ENCODE results near the gene ZNF521.

DNA sequence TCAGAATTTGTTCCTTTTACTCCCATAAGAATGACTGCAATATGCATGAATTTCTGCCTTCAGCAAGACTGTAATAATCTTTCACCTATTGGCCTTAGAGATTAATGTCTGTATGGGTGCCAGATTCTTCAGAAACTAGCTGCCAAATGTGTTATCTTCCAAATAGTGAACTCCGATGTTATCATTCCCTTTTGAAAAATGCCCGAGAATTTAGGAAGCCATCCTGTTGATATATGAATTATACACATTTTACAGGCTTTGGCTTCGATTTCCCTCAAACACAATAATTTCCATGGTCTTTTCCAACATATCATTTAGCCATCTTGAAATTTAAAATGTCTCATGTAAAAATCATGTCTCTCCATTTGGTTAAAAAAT lies 101.5 kb downstream of the ZNF521 start:
- TF ChIP-seq, protein P1, sequence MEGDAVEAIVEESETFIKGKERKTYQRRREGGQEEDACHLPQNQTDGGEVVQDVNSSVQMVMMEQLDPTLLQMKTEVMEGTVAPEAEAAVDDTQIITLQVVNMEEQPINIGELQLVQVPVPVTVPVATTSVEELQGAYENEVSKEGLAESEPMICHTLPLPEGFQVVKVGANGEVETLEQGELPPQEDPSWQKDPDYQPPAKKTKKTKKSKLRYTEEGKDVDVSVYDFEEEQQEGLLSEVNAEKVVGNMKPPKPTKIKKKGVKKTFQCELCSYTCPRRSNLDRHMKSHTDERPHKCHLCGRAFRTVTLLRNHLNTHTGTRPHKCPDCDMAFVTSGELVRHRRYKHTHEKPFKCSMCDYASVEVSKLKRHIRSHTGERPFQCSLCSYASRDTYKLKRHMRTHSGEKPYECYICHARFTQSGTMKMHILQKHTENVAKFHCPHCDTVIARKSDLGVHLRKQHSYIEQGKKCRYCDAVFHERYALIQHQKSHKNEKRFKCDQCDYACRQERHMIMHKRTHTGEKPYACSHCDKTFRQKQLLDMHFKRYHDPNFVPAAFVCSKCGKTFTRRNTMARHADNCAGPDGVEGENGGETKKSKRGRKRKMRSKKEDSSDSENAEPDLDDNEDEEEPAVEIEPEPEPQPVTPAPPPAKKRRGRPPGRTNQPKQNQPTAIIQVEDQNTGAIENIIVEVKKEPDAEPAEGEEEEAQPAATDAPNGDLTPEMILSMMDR (IDR thresholded peaks at IDR 0.05): no peak
- no peak for TF ChIP-seq POLR2A (IDR thresholded peaks at IDR 0.05)
